GM18868 (cell line): Measurements from ENCODE around the gene TSSK6.

Experiments used
- ATAC-seq: cut with Tn5 transposase; IDR thresholded peaks from one replicate; pipeline ENCODE4 v1.9.1; 2021; ENCODE audit warnings: mild to moderate bottlenecking, moderate library complexity; ENCODE audit not compliant: unreplicated experiment

The TSSK6 gene

DNA sequence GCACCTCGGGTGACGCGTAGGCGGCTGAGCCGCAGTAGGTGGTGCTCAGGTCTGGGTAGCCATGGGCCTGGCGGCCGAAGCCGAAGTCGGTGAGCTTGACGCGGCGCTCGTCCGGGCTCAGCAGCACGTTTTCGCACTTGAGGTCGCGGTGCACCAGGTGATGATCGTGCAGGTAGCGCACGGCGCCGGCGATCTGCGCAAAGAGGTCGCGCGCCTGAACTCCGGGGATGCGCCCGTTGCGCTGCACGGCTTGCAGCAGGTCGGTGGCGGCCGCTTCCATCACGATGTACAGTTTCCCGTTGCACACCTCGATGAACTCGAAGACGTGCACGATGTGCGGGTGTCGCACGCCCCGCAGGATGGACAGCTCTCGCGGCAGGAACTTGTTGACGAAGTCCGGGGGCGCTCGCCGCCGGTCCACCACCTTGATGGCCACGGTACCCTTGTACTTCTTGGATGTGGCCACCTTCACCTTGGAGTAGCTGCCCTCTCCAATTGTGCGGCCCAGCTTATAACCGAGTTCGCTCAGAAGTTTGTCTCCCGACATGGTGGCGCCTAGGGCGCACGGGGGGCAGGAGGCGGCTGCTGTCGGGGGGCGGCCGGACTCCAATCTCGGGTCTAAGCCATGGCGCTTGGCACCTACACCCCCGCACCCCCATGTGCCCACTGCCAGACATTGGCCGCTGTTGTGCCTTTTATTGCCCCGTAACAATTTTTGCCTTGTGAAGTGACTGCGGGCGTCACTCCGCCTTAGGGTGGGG lies at the start of gene TSSK6:
TSSK6 (minus strand) TSS at position 668 of the 761 bp plus-strand sequence; CDS start at position 547, 121 bp downstream.
- ATAC-seq, result no peak

DNA sequence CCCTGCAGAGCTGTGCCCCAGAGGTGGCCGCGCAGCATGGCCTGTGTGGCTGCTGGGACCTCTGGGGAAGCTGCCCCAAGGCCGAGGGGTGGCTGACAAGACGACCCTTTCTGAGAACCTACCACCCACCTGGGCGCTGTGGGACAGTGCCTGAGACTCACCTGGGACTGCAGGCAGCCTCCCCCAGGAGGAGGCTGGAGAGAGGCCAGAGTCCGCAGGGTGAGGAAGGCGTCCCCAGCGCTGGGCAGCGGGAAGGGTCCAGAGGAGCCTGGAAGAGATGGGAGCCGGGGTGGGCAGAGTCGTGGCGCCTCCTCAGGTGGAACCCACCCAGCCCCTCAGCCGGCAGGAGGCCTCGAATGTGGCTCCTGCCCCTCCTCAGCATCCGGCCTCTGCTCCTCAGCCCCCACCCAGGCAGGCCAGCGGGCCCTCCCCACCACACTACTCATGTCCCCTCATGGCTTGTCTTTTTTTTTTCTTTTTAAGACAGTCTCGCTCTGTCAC lies 48.0 kb upstream of the TSSK6 start:
- ATAC-seq, result no peak

DNA sequence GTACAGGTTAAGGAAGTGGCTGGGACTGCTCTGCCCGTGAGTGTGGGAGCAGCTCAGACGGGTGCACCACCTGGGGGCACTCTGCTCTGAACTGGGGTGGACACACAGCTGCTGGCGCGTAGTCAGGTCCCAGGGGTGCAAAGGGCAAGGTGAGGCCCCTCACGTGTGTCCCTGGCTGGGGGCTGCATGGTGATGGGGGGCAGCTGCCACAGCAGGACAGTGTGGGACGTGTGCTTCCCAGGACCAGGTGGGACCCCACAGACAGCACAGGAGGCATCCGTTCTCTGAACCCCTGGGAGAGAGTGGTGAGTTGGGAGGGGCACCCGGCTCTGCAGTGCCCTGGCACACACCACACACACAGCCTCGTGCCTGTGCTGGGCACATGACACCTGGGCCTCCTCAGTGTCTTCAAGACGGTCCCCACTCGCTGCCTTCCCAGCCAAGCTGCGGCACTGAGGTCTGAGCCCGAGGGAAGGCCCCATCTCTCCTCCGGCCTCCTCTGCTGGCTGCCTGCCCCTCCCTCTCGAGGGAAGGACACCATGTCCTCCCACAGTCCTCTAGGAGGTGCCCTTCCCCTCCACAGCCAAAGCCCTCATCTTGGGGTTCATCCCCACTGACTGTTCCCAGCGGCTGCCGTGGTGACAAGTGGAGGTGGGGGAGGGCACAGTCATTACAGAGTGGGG lies 47.5 kb upstream of the TSSK6 start:
- no peak for ATAC-seq

DNA sequence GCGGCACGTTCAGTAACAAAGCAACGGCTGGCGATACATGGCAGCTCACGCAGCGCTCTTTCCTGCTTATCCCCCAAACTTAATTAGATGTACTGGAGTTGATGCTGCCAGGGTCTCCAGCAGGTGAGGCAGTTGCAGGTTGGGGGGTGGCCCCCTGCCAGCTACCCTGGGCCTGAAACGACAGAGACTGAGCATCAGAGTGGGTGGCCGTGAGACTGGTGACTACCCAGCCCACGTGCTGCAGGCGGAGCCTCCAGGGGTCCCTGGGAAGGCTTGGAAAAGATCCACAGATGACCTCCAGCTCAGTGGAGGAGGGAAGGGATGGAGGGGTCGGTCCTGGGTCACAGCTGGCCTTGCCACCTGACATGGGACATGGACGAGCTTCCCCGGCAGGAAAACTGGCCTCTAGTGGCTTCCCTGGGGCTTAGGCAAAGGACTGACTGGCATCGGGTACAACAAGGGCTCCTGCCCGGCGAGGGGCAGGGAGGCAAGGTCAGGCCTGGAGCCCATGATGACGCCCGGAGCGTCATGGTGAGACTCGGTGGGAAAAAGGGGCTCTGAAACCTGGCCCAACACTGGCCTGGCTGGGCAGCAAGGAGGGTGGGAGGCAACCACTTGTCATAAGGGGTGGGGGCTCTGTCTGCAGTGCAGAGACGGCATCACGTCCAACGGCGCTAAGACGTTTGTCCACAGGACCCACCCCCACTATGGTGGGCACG lies 46.8 kb upstream of the TSSK6 start:
- ATAC-seq, result no peak

DNA sequence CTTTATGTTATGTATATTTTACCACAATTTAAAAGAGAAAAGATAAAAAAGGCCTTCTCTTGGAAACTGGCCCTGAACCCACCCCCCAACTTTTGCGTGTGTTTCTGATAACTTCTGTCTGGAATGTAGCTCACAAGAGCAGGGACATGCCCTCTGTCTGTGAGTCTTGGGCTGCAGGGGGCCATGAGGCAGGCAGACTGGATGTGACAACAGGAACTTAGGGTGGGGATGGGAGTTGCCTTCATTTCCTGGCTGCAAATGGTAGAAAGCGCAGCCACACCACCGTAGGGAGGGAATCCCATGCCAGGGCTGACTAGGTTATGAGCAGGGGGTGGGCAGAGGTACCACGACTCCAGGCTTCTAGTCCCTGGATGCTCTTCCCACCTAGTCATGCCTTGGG lies 44.6 kb upstream of the TSSK6 start:
- ATAC-seq, result no peak

DNA sequence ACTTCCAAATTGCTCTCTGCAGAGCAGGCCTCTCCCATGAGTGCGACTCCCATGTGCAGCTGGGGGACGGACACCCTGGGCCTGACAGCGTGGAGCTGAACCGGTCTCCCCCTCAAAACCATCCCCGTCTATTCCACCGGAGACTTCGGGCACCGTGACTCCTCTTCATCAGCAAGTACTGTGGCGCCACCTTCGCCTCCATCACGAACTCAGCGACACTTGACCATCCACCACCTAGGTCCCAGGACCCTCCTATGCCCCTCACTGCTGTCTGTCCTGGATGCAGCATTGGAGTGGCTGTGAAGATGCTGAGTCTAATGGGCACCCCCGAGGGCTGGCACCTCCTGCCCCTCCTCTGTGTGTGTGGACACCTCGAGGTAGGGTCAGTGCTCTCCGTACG lies 43.3 kb upstream of the TSSK6 start:
- no peak for ATAC-seq

DNA sequence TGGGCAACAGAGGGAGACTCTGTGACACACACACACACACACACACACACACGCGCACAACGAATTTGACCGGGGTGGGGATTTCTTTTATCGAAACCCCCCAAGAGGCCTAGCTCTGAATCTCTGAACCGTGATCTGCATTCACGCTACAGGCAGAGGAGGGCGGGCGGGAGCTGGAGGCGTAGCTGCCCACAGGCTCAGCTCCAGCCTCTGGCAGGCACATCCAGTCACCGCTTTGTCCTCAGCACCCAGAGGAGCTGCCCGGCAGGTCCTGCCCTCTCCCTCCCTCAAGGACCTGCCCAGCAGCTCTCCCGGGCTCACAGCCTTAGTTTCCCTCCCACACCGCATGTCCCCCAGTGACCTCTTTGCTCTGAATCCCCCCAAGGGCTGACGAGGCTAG lies 42.7 kb upstream of the TSSK6 start:
- ATAC-seq, result no peak

DNA sequence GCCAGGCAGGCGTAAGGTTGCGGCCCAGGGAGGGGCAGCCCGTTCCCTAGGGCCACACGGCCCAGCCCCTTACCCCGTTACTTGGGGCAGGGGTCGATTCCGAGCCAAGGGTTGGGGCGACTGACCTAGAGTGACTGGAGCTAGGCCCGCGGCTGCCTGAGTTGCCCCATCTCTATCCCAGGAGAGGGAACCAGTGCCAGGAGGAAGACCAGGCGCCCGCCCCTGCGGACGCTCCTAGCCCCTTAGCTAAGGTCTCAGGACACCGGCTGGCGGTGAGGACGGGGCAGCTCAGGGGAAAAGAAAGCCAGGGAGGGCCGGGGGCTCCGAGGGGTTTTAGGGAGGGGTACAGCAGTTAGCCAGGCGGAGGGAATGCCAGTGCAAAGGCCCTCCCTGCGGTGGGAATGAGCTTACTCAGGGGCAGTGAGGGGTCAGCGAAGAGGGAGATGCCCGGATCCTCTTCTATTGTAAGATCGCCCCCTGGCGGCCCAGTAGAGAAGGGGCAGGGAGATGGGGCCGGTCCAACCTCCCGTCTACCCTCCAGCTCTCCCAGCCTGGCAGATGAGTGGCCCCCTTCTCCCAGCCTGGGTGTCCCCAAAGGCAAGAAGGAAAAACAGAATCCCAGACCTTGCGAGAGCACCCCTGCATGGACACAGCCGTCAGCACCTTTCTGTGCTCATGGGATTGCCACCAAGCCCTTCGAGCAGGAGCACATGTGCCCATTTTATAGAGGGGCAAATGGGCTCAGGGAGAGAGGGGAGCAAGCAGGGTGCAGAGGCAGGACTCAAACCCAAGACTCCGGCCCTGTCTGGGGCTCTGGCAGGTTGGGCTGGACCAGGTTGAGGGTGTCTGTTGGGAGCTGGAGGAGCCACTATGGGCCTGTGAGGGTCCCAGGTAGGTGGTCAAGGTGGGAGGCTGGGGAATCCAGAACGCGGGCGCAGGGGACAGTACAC lies 39.0 kb upstream of the TSSK6 start:
- ATAC-seq, result no peak

DNA sequence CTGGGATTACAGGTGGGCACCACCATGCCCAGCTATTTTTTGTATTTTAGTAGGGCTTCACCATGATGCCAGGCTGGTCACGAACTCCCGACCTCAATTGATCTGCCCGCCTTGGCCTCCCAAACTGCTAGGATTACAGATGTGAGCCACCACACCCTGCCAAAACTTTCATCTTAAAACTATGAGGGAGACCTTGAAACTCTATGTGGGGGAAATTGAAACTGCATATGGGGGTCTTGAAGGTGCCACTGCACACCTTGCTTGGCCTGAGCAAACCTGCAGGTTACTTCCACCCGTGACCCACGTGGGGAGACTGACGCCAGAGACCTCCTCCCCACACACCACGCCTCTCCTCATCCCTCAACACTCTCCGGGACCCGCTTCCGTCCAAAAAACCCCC lies 38.3 kb upstream of the TSSK6 start:
- ATAC-seq, result no peak

DNA sequence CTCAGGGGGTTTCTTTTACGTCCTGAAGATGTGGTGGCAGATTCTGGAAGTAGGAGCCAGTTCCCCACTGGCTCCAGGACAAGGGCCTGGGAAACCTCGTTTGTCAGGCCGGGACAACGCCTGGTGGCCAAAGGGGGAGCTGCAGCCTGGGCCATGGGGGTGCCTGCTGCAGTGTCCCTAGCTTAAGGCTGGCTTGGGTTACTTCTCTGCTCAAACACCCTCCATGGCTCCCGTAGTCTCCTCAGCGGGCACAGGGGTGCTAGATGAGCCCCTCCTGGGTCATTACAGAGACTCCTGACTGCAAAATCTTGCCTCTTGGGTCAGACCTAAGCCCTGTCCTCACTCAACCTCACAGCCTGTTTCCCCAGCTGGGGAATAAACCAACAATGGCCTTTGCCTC lies 37.5 kb upstream of the TSSK6 start:
- ATAC-seq, result no peak

DNA sequence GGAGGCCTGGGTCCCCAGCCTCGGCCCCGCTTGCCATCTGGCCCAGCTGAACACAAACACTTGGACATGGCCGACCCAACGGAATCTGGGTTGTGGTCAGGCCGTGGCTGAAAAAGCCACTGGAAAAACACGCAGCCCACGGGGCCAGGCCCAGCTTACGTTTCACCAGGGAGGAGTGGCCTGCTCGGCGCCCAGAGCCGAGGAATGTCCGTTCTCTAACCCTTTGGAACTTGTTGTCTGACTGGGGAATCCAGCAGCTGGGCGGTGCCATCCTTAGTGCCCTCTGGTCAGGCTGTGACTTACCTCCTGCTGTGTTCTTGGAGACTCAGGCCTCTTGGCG lies 36.5 kb upstream of the TSSK6 start:
- ATAC-seq, result no peak

DNA sequence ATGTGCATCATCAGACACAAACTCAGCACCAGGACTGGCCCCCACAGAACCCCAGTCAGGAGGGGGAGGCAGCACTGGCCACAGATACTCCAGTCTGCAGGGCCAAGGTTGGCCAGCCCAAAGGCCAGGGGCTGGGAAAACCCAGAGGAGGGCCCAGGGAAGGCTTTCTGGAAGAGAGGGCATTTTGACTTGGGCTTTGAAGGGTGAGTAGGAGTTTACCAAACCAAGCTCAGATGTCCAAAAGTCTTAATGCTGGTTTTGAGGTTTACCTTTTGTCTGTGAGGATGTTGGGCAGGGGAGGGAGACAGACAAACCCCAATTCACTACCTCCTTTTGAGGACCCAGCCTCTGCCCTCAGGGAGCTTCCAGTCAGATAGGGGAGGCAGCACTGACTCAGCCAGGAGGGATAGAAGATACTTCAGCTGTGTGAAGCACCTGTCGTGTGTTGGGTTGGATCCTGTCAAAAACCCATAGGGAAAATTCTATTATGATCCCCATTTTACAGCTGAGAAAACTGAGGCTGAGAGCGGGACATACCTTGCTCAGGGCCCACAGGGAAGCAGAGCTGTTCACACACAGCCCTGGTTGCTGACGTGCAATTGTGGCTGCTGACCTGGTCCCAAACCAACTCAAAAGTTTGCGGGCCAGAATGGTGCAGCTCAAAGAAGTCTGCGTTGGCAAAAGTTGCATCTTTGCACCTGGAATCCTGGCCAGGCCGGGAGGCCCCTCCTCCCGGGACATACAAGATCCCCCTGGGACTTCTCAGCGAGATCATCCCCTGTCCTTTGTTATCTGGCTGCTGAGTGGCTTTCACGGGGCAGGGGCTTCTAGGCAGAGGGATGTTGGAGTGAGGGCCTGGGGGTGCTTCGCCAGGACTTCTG lies 35.9 kb upstream of the TSSK6 start:
- ATAC-seq, result no peak

DNA sequence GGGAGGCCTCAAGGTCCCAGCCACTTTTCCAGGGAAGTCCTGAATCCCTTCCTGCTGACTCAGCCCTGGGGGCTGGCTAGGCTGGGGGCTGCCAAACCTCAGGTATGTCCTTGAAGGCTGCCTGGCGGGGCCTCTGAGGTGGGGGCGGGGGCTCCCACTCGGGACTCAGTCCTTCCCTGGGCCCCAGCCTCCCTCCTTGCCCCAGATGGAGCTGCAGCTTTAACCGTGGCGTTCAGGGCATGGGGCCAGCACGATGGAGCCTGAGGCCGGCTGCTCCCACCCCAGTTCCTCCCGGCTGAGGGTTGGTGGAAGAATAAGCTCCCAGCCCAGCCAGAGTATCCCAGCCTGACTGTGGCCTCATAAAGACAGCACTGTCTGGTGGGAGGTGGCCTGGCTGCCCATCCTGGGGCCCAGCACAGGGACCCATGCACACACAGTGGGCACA lies 35.2 kb upstream of the TSSK6 start:
- ATAC-seq, result no peak

DNA sequence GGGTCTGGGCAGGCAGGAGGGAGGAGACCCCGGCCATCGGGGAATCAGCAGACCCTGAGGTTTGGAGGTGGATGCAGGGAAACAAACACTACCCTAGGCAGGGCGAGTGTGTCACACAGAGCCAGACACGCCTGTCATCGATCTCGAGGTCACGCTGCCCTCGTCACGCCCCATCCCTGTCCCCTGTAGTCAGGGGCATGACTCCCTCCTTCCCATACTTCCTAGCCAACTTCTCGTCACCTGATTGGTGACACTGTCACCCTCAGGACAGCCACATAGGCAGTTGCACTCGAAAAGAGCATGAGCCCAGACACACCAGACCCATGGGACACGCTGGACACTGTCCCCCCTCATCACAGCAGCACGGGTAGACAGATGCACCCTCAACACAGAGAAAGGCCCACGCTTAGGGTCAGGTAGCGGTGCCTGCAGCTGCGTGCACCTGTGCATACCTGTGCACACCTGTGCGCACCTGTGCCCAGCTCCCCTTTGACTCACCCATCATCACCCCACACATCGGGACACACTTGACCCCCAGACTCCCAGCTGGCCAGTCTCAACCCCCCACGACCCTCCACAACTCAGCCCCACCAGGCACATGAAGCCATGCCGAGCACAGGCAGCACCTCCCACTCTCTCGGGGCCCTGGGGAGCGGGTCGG lies 34.6 kb upstream of the TSSK6 start:
- ATAC-seq, result no peak

DNA sequence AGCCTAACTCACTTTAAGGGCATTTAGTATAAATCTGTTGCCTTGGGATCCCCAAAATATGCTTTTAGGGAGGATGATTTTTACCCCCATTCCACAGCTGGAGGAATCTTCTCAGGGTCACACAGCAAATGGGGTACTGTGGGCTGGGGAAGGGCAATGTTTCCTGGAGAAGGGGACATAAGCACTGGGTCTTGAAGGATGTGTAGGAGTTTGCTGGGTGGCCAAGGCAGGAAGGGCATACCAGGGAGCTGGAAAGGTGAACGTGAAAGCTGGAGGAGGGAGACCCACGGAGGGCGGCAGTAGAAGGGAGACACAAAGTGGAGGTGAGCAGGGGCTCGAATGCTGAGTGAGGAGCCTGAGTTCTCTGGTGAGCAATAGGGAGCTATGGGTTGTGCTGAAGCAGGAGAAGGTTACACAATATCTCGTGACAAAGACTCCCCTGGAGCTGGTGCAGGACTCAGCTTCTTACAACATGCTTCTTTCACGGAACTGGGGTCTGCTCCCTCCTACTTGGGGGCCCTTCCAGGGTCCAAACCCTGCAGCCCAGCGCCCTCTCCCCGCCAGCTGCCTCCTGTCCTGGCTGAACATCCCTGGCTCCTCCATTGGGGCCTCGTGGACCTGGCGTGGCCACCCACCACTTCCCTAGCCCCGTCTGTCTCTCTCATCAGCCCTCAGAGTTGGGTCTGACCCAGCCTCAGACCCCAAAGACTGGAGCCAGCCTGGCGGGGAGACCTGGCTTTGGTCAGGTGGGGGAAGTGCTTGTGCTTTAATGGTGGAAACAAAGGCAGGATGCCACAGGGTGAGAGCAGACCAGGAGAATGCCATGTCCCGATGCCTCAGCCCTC lies 33.8 kb upstream of the TSSK6 start:
- ATAC-seq, result no peak

DNA sequence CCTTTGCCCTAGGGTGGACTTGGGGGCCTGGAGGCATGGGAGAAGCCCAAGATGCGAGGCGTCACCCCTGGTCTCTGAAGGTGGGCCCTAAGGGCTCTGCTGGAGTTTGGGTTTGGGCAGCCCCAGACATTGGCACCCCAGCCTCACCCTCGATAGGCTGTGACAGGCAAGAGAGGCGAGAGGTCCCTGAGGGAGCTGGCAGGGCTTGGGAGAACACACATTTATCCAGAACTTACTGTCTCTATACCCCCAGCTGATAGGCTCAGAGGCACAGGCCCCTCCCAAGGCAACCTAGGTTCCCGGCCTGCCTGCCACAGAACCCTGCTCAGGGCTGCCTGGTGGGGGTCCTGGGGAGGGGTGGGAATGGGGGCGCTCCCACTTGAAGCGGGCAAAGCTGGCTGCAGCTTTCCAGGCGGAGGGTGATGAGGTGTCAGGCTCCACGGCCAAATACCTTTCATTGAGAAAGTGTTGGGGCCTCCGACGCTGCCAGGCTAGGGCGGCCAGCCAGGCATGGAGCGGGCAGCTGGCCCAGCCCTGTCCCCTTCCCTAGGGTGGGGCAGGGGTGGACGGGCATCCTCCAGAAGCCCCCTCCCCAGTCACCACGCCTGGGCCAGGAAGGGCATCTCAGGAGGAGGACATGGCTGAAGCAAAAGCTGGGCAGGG lies 32.5 kb upstream of the TSSK6 start:
- no peak for ATAC-seq

DNA sequence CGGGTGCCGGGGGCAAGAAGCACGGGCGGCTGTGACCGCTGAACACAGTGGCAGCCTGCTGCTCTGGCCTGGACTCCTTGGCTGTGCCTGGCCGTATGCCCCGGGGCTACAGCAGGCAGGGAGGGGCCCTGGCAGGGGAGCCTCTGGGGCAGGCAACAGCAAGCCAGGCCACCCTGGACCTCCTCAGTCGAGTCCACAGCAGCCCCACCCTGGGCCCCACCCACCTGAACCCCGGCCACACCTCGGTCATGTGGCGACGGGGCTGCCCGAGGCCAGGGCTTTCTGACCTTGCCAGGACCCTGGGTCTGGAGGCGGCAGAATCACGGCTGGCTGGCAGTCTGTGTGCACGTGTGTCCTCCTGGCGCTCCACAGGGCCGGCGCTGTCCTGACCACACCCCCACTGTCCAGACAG lies 31.4 kb upstream of the TSSK6 start:
- no peak for ATAC-seq

DNA sequence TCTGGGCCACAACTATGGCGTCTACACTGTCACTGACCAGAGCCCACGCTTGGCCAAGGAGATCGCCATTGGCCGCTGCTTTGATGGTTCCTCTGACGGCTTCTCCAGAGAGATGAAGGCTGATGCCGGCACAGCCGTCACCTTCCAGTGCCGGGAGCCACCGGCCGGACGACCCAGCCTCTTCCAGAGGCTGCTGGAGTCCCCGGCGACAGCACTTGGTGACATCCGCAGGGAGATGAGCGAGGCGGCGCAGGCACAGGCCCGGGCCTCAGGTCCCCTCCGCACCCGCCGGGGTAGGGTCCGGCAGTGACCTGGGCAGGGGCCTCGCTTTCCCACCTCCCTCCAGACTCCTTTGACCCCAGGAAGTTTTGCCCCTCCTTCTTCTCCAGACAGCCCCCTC lies 30.4 kb upstream of the TSSK6 start:
- ATAC-seq, result no peak
